HFF-Myc (cell line): Measurements from ENCODE around the gene NCKAP1.
"Not testable (repeated sequence)": the region's sequence is repeated elsewhere in the genome, so short reads cannot be mapped to it uniquely, and the experiment has no call there.

Experiments
- DNase-seq: peaks from one replicate; pipeline ENCODE4 v3.0.0-alpha.2; 2011; ENCODE audit warnings: low read depth; ENCODE audit errors: extremely low read depth
- H3K4me3 ChIP-seq: replicated peaks from 2 replicates; pipeline ENCODE4 v1.5.1; 2011; ENCODE audit warnings: low read depth, mild to moderate bottlenecking, control low read depth, low read length
- TF ChIP-seq, protein P1 (sequence below): IDR thresholded peaks from 2 replicates; pipeline ENCODE4 v1.5.1; 2012; ENCODE audit warnings: mild to moderate bottlenecking, low read depth, low read length, control low read depth; ENCODE audit errors: missing control alignments

Gene NCKAP1

DNA sequence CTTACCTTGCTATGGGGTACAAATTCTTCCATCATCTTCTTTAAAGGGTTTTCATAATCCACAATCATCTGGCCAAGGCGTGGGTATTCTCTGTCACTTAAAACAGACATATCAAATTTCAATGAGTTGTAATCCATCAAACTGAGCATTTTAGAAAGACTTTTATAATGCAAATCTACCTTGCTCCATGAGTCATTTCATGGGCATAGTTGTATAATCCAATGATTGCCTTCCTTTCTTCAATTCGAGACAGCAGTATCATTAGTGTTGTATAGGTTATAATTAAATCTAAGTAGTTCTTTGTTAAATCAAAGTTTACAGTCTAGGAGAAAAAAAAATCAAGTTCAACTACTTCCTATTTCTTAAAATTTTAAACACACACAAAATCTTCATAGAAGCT lies 36.3 kb downstream of the NCKAP1 start:
- DNase-seq, result no peak
- TF ChIP-seq, protein P1, sequence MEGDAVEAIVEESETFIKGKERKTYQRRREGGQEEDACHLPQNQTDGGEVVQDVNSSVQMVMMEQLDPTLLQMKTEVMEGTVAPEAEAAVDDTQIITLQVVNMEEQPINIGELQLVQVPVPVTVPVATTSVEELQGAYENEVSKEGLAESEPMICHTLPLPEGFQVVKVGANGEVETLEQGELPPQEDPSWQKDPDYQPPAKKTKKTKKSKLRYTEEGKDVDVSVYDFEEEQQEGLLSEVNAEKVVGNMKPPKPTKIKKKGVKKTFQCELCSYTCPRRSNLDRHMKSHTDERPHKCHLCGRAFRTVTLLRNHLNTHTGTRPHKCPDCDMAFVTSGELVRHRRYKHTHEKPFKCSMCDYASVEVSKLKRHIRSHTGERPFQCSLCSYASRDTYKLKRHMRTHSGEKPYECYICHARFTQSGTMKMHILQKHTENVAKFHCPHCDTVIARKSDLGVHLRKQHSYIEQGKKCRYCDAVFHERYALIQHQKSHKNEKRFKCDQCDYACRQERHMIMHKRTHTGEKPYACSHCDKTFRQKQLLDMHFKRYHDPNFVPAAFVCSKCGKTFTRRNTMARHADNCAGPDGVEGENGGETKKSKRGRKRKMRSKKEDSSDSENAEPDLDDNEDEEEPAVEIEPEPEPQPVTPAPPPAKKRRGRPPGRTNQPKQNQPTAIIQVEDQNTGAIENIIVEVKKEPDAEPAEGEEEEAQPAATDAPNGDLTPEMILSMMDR, result no peak
- no peak overlapping the region for H3K4me3 ChIP-seq

DNA sequence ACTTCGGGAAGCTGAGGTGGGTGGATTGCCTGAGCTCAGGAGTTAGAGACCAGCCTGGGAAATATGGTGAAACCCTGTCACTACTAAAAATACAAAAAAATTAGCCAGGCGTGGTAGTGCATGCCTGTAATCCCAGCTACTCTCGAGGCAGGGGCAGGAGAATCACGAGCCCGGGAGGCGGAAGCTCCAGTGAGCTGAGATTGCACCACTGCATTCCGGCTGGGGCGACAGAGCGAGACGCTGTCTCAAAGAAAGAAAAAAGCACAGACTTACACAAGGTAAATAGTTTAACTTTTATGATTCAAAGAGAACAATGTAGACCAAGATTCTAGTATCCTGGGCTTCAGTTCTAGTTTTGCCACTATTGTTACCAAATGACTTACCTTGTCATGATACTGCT lies 37.4 kb downstream of the NCKAP1 start:
- no peak for DNase-seq
- H3K4me3 ChIP-seq, result no peak overlapping the region
- TF ChIP-seq, protein P1, result no peak

DNA sequence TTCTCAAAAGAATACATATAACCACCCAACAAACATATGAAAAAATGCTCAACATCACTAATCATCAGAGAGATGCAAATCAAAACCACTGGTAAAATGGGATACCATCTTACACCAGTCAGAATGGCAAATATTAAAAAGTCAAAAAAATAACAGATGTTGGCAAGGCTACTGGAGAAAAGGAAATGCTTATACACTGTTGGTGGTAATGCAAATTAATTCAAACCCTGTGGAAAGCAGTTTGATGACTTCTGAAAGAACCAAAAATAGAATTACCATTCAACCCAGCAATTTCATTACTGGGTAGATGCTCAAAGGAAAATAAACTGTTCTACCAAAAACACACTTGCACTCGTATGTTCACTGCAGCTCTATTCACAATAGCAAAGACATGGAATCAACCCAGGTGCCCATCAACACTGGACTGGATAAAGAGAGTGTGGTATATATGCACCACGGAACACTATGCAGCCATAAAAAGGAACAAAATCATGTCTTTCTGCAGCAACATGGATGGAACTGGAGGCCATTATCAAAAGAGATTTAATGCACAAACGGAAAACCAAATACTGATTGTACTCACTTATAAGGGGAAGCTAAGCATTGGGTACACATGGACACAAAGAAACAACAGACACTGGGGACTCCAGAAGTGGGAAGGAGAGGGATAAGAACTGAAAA lies 38.8 kb downstream of the NCKAP1 start:
- H3K4me3 ChIP-seq, result no peak overlapping the region
- TF ChIP-seq, protein P1, result no peak
- DNase-seq, result no peak

DNA sequence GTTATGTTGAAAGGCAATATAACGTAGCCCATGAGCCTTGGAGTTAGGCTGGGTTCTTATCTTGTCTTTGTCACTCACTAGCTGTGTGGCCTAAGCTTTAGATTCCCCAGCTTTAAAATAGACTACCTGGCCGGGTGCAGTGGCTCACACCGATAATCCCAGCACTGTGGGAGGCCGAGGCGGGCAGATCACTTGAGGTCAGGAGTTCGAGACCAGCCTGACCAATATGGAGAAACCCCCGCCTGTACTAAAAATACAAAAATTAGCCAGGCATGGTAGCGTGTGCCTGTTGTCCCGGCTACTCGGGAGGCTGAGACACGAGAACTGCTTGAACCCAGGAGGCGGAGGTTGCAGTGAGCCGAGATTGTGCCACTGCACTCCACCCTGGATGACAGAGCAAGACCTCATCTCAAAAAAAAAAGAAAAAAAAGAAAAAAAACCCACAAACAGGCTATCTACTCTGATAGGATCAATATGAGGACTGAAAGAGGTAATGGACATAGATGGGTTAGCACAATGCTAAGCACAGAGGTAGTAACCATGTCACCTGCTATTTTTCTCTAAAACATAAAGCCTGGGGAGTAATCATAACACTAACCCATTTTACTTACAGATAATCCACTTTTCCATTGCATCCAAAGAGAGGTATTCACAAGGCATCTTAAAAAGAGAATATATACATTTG lies 43.9 kb downstream of the NCKAP1 start:
- DNase-seq, result no peak
- TF ChIP-seq, protein P1, result no peak
- no peak overlapping the region for H3K4me3 ChIP-seq

DNA sequence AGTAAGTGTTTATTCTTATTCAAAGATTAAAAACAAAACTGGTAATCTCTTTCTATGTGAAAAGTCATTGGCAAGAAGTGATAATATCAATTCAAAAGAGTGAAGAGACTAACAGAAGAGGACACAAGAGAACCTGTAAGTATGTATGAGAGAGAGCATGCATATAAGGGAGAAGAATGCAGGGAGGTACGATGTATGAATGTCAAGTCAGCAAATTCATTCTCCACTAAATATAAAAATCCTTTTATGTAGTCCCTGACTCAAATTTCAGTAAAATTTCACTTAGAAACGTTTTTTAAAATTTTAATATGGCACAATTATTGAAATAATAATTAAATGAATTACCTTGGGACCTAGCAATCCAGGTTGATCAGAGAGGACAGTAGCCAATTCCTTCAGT lies 55.3 kb downstream of the NCKAP1 start:
- no peak overlapping the region for H3K4me3 ChIP-seq
- TF ChIP-seq, protein P1, result no peak
- no peak for DNase-seq

DNA sequence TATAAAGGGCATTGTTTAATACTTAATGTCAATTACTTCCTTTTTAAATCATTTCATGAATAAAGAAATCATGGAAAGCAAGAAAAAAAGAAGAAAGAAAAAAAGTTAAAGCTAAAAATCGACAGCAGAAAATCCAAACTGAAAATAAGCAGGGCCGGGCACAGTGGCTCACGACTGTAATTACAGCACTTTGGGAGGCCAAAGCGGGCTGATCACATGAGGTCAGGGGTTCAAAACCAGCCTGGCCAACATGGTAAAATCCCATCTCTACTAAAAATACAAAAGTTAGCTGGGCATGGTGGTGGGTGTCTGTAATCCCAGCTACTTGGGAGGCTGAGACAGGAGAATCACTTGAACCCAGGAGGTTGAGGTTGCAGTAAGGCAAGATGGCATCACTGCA lies 56.8 kb downstream of the NCKAP1 start:
- DNase-seq, H3K4me3 ChIP-seq: not testable (repeated sequence)

DNA sequence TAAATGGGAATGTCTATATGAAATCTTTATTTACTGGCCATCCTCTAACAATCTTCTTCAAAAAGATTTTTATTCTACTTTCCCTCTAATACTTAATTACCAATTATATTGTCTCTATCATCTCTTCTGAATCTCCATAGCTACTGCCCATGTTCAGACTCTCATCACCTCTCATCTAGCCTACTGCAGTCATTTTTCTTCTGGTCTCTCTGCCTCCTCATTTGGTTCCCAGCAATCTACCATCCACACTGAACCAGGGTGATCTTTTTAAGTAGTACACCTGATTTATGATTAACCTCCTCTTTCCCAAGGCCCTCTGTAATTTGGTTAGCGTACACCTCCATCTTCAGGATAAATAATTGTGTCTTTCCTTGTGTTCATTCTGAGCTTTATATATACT lies 57.6 kb downstream of the NCKAP1 start:
- TF ChIP-seq, protein P1, result no peak
- no peak overlapping the region for H3K4me3 ChIP-seq
- no peak for DNase-seq
